ENCODE measurements around the gene STX18.
A peak's percentile ranks its signal among the peaks of the same experiment; 100 is the strongest.
"Not testable (repeated sequence)": the region's sequence is repeated elsewhere in the genome, so short reads cannot be mapped to it uniquely, and the experiment has no call there.

Gene STX18

GRCh38 chr4:4507923-4508322 is 33.9 kb downstream of the STX18 start:
- no peak for DNase-seq (ENCODE audit: low spot score)

- no peak for DNase-seq (ENCODE audit: low spot score)
Observed at GRCh38 chr4:4507403-4507802, 34.4 kb downstream of the STX18 start.

GRCh38 chr4:4506961-4507360 is 34.9 kb downstream of the STX18 start:
- no peak for DNase-seq (ENCODE audit: low spot score)

- not testable (repeated sequence) for DNase-seq (ENCODE audit: low spot score)
Observed at GRCh38 chr4:4505211-4505610, 36.6 kb downstream of the STX18 start.

GRCh38 chr4:4504783-4505182 is 37.1 kb downstream of the STX18 start:
- DNase-seq (ENCODE audit: low spot score), result no peak

GRCh38 chr4:4502694-4503311 is 39.0 kb downstream of the STX18 start:
- peak; percentile 20 for DNase-seq (ENCODE audit: low spot score)

- no peak for DNase-seq (ENCODE audit: low spot score)
Observed at GRCh38 chr4:4501679-4502078, 40.2 kb downstream of the STX18 start.

GRCh38 chr4:4499438-4500123 is 42.3 kb downstream of the STX18 start:
- DNase-seq (ENCODE audit: low spot score), result no peak

GRCh38 chr4:4496592-4497372 is 45.1 kb downstream of the STX18 start:
- no peak for DNase-seq (ENCODE audit: low spot score)

- no peak for DNase-seq (ENCODE audit: low spot score)
Observed at GRCh38 chr4:4494882-4495281, 47.0 kb downstream of the STX18 start.

- no peak for DNase-seq (ENCODE audit: low spot score)
Observed at GRCh38 chr4:4492161-4492847, 49.5 kb downstream of the STX18 start.

GRCh38 chr4:4491396-4491893 is 50.4 kb downstream of the STX18 start:
- DNase-seq (ENCODE audit: low spot score), result no peak

GRCh38 chr4:4490816-4491215 is 51.0 kb downstream of the STX18 start:
- no peak for DNase-seq (ENCODE audit: low spot score)

GRCh38 chr4:4490041-4490440 is 51.8 kb downstream of the STX18 start:
- no peak for DNase-seq (ENCODE audit: low spot score)

- peak; percentile 26 for DNase-seq (ENCODE audit: low spot score)
Observed at GRCh38 chr4:4488405-4489404, 53.1 kb downstream of the STX18 start.

GRCh38 chr4:4486969-4487368 is 54.9 kb downstream of the STX18 start:
- DNase-seq (ENCODE audit: low spot score), result no peak

GRCh38 chr4:4485806-4486205 is 56.0 kb downstream of the STX18 start:
- DNase-seq (ENCODE audit: low spot score), result no peak

- no peak for DNase-seq (ENCODE audit: low spot score)
Observed at GRCh38 chr4:4481399-4481994, 60.4 kb downstream of the STX18 start.

GRCh38 chr4:4480685-4481398 is 61.0 kb downstream of the STX18 start:
- DNase-seq (ENCODE audit: low spot score), result peak; percentile 54

GRCh38 chr4:4480205-4480604 is 61.6 kb downstream of the STX18 start:
- no peak for DNase-seq (ENCODE audit: low spot score)
